GM10248 (cell line): ENCODE data around the gene SNAPC2.

ENCODE experiments used
- CTCF ChIA-PET: fragments of 300-600 bp; sonication (Branson Sonifier 250); formaldehyde crosslinking; extraction: SDS; loops from one replicate; lab custom pipeline; 2021; ENCODE audit warnings: antibody characterized with exemption; lab: Yijun Ruan, JAX
- POLR2A ChIA-PET: fragments of 350-650 bp; sonication (Branson Sonifier 250); formaldehyde crosslinking; extraction: SDS; loops from one replicate; lab custom pipeline; 2020; ENCODE audit warnings: antibody characterized with exemption; lab: Yijun Ruan, JAX
- DNase-seq: peaks from one replicate; pipeline ENCODE4 v3.0.0; 2012; ENCODE audit errors: extremely low spot score
- TF ChIP-seq, protein P1 (sequence below): IDR thresholded peaks from 2 replicates; pipeline ENCODE4 v1.5.1; 2012; ENCODE audit warnings: mild to moderate bottlenecking, low read depth; ENCODE audit errors: extremely low read depth, missing control alignments, control extremely low read depth

Gene SNAPC2

DNA sequence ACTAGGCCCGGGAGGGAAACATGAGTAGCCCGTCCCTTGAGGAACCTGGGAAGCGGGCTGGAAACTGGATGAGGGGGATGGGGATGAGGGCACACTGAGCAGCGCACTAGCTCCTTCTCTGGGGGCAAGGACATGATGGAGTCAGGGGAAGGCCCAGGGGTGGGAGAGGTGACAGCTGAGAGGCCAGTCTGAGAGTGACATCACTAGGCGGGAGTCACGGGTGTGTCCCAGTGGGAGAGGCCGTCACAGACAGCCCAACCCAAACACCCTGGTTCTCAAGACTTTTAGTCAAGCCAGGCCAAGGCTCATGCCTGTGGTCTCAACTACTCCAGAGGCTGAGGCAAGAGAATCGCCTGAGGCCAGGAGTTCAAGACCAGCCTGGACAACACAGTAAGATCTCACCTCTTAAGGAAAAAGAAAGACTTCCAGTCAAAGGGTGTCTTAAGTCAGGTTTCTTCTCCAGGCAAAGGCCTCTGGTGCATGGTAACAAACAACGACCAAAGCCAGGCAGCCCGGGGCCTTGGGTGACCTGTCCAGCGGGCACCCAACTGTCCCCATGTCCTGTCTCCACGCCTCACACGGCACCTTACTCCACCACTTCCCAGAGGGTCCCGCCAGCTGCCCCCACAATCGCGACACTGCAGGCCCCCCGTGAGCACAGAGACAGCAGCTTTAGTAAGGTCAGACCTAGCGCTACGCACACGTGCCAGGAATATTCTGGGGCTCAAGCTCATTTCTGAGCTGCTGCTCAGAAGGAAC lies 48.8 kb downstream of the SNAPC2 start:
- CTCF ChIA-PET, result interaction anchor here (1.1 to 3.4 kb wide), 3 partner anchors 16 to 33 kb away, joined by 3 to 30 read pairs (median 4); partner anchors contain the start of gene TIMM44
- TF ChIP-seq, protein P1, sequence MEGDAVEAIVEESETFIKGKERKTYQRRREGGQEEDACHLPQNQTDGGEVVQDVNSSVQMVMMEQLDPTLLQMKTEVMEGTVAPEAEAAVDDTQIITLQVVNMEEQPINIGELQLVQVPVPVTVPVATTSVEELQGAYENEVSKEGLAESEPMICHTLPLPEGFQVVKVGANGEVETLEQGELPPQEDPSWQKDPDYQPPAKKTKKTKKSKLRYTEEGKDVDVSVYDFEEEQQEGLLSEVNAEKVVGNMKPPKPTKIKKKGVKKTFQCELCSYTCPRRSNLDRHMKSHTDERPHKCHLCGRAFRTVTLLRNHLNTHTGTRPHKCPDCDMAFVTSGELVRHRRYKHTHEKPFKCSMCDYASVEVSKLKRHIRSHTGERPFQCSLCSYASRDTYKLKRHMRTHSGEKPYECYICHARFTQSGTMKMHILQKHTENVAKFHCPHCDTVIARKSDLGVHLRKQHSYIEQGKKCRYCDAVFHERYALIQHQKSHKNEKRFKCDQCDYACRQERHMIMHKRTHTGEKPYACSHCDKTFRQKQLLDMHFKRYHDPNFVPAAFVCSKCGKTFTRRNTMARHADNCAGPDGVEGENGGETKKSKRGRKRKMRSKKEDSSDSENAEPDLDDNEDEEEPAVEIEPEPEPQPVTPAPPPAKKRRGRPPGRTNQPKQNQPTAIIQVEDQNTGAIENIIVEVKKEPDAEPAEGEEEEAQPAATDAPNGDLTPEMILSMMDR, result no peak
- DNase-seq, result no peak
- POLR2A ChIA-PET, result no interaction called here

DNA sequence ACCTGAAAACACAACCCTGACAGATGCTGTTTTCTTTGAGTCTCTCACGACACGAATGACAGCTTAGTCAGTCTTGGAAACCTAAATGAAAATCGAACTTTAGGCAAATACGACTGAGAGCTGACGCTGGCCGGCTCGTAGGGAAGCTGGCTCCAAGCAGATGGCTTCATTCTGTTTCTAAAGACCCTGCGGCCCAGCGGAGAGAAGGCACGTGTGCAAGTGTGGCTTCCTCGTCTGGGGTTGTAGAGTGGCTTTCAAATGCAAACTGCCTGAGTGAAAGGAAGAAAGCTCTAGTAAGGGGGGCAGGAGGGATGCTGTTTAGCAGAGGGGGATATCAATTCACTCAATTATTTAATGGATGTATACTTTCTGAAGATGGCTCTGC lies 49.4 kb downstream of the SNAPC2 start:
- TF ChIP-seq, protein P1, result no peak
- DNase-seq, result no peak
- ChIA-PET POLR2A (no interaction called here), CTCF (interaction anchor here (1.2 to 3.4 kb wide), 3 partner anchors 25 to 40 kb away, joined by 4 to 30 read pairs (median 5); partner anchors contain the start of gene TIMM44)

DNA sequence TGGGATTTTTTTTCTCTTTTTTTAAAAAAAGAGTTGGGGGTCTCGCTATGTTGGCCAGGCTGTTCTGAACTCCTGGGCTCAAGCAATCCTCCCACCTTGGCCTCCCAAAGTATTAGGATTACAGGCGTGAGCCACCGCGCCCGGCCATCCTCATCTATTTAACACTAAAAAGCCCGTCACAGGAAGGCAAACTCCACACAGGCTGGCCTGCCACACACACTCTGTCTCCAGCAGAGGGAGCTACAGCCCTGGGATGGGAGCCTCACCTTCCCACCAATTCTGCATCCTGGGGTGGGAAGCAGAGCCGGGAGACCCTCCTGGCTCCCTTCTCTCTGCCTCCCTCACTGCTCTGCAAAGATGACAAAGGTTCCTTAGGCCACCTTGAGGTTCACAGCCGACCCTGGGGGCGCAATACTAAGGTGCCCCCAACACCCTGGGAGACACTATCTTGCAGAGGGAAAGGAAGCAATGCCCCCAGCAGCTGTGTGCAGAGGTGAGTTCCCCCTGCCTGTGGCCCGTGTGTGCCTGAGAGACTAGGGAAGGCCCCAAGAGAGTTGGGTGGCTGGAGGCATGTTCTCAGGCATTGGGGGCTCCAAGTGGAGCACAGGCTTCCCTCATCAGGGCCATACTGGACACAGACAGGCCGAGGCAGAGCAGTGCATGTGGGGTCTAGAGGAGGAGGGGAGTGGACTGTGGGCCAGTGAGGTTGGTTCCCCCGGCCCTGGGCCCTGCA lies 50.7 kb downstream of the SNAPC2 start:
- ChIA-PET POLR2A (no interaction called here), CTCF (interaction anchor here (0.6 to 3.4 kb wide), 15 partner anchors 10 to 281 kb away, joined by 3 to 30 read pairs (median 5); partner anchors contain the start of genes ELAVL1 and TIMM44)
- TF ChIP-seq, protein P1, result peak; percentile 71
- DNase-seq, result peak; percentile 60

DNA sequence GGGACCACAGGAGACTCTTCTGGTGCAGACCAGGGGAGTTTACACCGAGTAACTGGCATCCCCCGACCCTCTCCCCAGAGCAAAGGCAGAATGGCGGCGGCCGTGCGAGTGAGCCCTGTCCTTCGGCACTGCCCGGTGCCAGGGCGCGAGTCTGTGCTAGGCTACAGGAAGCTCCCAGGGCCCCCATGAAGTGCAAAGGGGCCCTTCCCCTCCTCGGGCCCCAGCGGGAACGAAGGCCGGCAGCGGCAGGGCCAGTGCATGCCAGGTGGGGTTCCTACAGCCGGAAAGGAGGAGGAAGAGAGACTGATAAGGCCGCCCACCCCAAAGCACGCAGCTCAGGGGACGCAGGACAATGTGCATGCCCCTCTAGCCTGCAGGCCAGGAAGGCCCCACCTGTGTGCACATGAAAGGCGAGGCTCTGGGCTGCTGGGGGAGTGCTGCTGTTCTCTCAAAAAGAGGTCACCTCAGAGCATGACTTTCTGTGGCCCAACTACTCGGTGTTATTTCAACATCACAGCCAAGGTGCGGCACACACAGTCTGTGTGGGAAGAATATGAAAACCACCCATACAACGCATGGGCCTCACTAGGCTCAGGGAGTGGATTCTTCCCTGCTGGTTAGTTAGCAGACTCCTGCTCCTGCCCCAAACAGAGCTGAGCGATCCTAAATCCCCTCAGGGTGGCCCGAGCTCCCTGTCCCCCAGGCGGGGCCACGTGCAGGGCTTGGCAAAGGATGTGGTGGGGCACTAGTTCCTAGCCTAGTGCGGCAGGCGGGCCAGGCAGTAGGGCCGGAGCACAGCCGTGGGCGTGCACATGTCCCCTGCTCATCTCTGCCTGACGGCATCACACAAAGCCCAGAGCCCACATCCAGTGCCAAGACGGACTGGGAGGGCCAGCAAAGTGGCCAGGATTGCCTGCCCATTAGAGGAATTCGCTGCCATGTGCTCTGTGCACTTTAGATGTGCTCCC lies 51.7 kb downstream of the SNAPC2 start:
- POLR2A ChIA-PET, result no interaction called here
- TF ChIP-seq, protein P1, result no peak
- no peak for DNase-seq
- CTCF ChIA-PET, result interaction anchor here (1.3 to 3.4 kb wide), 6 partner anchors 12 to 272 kb away, joined by 3 to 30 read pairs (median 6); partner anchors contain the start of gene TIMM44
